WTC11 (cell line): ENCODE measurements around the gene SLC24A3. TPM values are rescaled to one million over a fixed set of nuclear protein-coding genes. Genes with fewer than 3 reads are reported as not detected.

Experiments used
- ATAC-seq: fragments of 200-7000 bp; cut with Tn5 transposase; 2 replicates; pipeline ENCODE4 v1.10.0; 2021; ENCODE audit warnings: mild to moderate bottlenecking, moderate library complexity
- CTCF ChIA-PET: fragments of 300-600 bp; sonication (Branson Sonifier 250); formaldehyde crosslinking; loops from one replicate; lab custom pipeline; 2021; ENCODE audit warnings: antibody characterized with exemption; lab: Charles Lee
- POLR2A ChIA-PET: fragments of 350-600 bp; sonication (Branson Sonifier 250); formaldehyde crosslinking; loops from one replicate; lab custom pipeline; 2021; ENCODE audit warnings: antibody characterized with exemption; lab: Charles Lee
- DNase-seq: peaks from one replicate; pipeline ENCODE4 v3.0.0; 2021; ENCODE audit warnings: low spot score
- H3K27ac Mint-ChIP-seq: 2 replicates; pipeline ENCODE4 v1.8.0; 2021; ENCODE audit warnings: mixed read lengths
- H3K27me3 Mint-ChIP-seq: 2 replicates; pipeline ENCODE4 v1.8.0; 2021; ENCODE audit warnings: low read depth, mild to moderate bottlenecking, moderate library complexity, mixed read lengths
- H3K36me3 Mint-ChIP-seq: 2 replicates; pipeline ENCODE4 v1.8.0; 2021; ENCODE audit warnings: mixed read lengths
- H3K4me1 Mint-ChIP-seq: 2 replicates; pipeline ENCODE4 v1.8.0; 2022; ENCODE audit warnings: mixed read lengths
- H3K4me3 Mint-ChIP-seq: 2 replicates; pipeline ENCODE4 v1.8.0; 2021; ENCODE audit warnings: mild to moderate bottlenecking, moderate library complexity, mixed read lengths
- H3K9me3 Mint-ChIP-seq: 2 replicates; pipeline ENCODE4 v1.8.0; 2021; ENCODE audit warnings: mixed read lengths
- ATF1 ChIP-seq: sonication (generic); formaldehyde crosslinking; IDR thresholded peaks from 2 replicates; pipeline ENCODE4 v1.8.1; 2023; ENCODE audit warnings: mild to moderate bottlenecking, moderate library complexity, missing genetic modification reagents
- CBFB ChIP-seq: sonication (generic); formaldehyde crosslinking; IDR thresholded peaks from 2 replicates; pipeline ENCODE4 v1.8.1; 2022; ENCODE audit warnings: mild to moderate bottlenecking, low read depth, missing genetic modification reagents
- ELF4 ChIP-seq: sonication (generic); formaldehyde crosslinking; IDR thresholded peaks from 2 replicates; pipeline ENCODE4 v1.8.1; 2022; ENCODE audit warnings: low read depth, mild to moderate bottlenecking, moderate library complexity, missing genetic modification reagents
- JUN ChIP-seq: sonication (generic); formaldehyde crosslinking; IDR thresholded peaks from 2 replicates; pipeline ENCODE4 v1.8.0; 2023; ENCODE audit warnings: mild to moderate bottlenecking, missing genetic modification reagents
- NFYB ChIP-seq: sonication (generic); formaldehyde crosslinking; conservative IDR thresholded peaks from 2 replicates; pipeline ENCODE4 v1.8.0; 2022; ENCODE audit warnings: low read depth, missing genetic modification reagents
- NR2C2 ChIP-seq: sonication (generic); formaldehyde crosslinking; IDR thresholded peaks from 2 replicates; pipeline ENCODE4 v1.8.0; 2022; ENCODE audit warnings: mild to moderate bottlenecking, missing genetic modification reagents
- SMAD3 ChIP-seq: sonication (generic); formaldehyde crosslinking; IDR thresholded peaks from 2 replicates; pipeline ENCODE4 v1.8.0; 2022; ENCODE audit warnings: missing genetic modification reagents, mild to moderate bottlenecking, borderline replicate concordance
- TCF7 ChIP-seq: sonication (generic); formaldehyde crosslinking; IDR thresholded peaks from 2 replicates; pipeline ENCODE4 v1.8.0; 2022; ENCODE audit warnings: mild to moderate bottlenecking, low read depth, missing genetic modification reagents, moderate library complexity
- TP53 ChIP-seq: sonication (generic); formaldehyde crosslinking; IDR thresholded peaks from 2 replicates; pipeline ENCODE4 v1.8.1; 2023; ENCODE audit warnings: mild to moderate bottlenecking, missing genetic modification reagents
- ZNF121 ChIP-seq: sonication (generic); formaldehyde crosslinking; IDR thresholded peaks from 2 replicates; pipeline ENCODE4 v1.8.0; 2023; ENCODE audit warnings: missing genetic modification reagents
- ZNF232 ChIP-seq: sonication (generic); formaldehyde crosslinking; IDR thresholded peaks from 2 replicates; pipeline ENCODE4 v1.8.0; 2022; ENCODE audit warnings: mild to moderate bottlenecking, missing genetic modification reagents
- ZNF423 ChIP-seq: fragments of 250-450 bp; sonication (Bioruptor Pico); IDR thresholded peaks from 2 replicates; pipeline ENCODE4 v2.1.2; 2022; ENCODE audit warnings: mild to moderate bottlenecking, moderate library complexity
- ZNF512 ChIP-seq: sonication (generic); formaldehyde crosslinking; IDR thresholded peaks from 2 replicates; pipeline ENCODE4 v1.8.1; 2022; ENCODE audit warnings: missing genetic modification reagents, borderline replicate concordance
- total RNA-seq: library from RNA; stranded (reverse); gene quantifications from 3 replicates; pipeline ENCODE4 v1.2.3, GENCODE V29; 2021
- TF ChIP-seq, protein P1 (sequence below): sonication (generic); formaldehyde crosslinking; IDR thresholded peaks from 2 replicates; pipeline ENCODE4 v1.8.1; 2023; ENCODE audit warnings: mild to moderate bottlenecking, missing genetic modification reagents, moderate library complexity
- TF ChIP-seq, protein P2 (sequence below): sonication (generic); formaldehyde crosslinking; IDR thresholded peaks from 2 replicates; pipeline ENCODE4 v1.8.0; 2022; ENCODE audit warnings: mild to moderate bottlenecking, missing genetic modification reagents
- TF ChIP-seq, protein P3 (sequence below): sonication (generic); formaldehyde crosslinking; IDR thresholded peaks from 2 replicates; pipeline ENCODE4 v1.8.1; 2023; ENCODE audit warnings: mild to moderate bottlenecking, missing genetic modification reagents, moderate library complexity
- TF ChIP-seq, protein P4 (sequence below): sonication (generic); formaldehyde crosslinking; IDR thresholded peaks from 2 replicates; pipeline ENCODE4 v1.8.1; 2022; ENCODE audit warnings: mild to moderate bottlenecking, missing genetic modification reagents, moderate library complexity, borderline replicate concordance
- TF ChIP-seq, protein P5 (sequence below): fragments of 250-450 bp; sonication (Bioruptor Pico); IDR thresholded peaks from 2 replicates; pipeline ENCODE4 v1.9.0; 2021; ENCODE audit warnings: mild to moderate bottlenecking, borderline replicate concordance
- TF ChIP-seq, protein P6 (sequence below): fragments of 250-450 bp; sonication (Bioruptor Pico); IDR thresholded peaks from 2 replicates; pipeline ENCODE4 v2.1.2; 2022; ENCODE audit warnings: mild to moderate bottlenecking, moderate library complexity

Gene SLC24A3
- total RNA-seq, 1 experiment from 2014 or later = 5.7 TPM

DNA sequence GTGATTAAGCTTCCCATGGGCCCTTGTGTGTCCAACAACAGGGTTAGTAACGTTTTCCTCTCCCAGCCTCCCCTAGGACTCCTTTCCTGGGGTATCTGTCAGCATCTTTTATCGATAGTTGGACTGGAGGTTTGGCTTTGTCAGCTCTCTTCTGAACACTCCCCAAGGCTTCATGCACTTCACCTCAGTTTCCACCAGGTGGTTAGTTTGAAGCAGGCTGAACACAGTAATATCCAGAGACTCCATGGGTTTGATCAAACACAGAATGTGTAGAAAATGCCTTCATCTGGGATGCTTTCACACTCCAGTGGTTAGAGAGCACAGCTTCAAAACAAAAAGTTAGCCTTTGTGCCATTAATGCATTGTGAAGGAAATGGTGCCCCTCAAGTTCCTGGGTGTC, 139.1 kb downstream of the SLC24A3 start:
- DNase-seq (no peak), ATAC-seq (no peak; the same call in 1 of the 2 replicates)
- no peak for TF ChIP-seq ATF1 (CRISPR knock-in tag)
- no peak for TF ChIP-seq JUN (CRISPR knock-in tag)
- TF ChIP-seq ZNF121 (CRISPR knock-in tag) = no peak
- TF ChIP-seq ZNF423 = no peak
- TF ChIP-seq, protein P1, sequence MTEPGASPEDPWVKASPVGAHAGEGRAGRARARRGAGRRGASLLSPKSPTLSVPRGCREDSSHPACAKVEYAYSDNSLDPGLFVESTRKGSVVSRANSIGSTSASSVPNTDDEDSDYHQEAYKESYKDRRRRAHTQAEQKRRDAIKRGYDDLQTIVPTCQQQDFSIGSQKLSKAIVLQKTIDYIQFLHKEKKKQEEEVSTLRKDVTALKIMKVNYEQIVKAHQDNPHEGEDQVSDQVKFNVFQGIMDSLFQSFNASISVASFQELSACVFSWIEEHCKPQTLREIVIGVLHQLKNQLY (CRISPR knock-in tag) = no peak
- TF ChIP-seq, protein P2, sequence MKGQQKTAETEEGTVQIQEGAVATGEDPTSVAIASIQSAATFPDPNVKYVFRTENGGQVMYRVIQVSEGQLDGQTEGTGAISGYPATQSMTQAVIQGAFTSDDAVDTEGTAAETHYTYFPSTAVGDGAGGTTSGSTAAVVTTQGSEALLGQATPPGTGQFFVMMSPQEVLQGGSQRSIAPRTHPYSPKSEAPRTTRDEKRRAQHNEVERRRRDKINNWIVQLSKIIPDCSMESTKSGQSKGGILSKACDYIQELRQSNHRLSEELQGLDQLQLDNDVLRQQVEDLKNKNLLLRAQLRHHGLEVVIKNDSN = no peak
- TF ChIP-seq, protein P3, sequence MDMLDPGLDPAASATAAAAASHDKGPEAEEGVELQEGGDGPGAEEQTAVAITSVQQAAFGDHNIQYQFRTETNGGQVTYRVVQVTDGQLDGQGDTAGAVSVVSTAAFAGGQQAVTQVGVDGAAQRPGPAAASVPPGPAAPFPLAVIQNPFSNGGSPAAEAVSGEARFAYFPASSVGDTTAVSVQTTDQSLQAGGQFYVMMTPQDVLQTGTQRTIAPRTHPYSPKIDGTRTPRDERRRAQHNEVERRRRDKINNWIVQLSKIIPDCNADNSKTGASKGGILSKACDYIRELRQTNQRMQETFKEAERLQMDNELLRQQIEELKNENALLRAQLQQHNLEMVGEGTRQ (CRISPR knock-in tag) = no peak
- no peak for TF ChIP-seq NR2C2
- TF ChIP-seq TCF7 (CRISPR knock-in tag) = no peak
- no peak for TF ChIP-seq CBFB (CRISPR knock-in tag)
- TF ChIP-seq ZNF512 = no peak
- TF ChIP-seq ELF4 (CRISPR knock-in tag) = no peak
- TF ChIP-seq, protein P4, sequence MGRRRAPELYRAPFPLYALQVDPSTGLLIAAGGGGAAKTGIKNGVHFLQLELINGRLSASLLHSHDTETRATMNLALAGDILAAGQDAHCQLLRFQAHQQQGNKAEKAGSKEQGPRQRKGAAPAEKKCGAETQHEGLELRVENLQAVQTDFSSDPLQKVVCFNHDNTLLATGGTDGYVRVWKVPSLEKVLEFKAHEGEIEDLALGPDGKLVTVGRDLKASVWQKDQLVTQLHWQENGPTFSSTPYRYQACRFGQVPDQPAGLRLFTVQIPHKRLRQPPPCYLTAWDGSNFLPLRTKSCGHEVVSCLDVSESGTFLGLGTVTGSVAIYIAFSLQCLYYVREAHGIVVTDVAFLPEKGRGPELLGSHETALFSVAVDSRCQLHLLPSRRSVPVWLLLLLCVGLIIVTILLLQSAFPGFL (CRISPR knock-in tag) = no peak
- TF ChIP-seq, protein P5, sequence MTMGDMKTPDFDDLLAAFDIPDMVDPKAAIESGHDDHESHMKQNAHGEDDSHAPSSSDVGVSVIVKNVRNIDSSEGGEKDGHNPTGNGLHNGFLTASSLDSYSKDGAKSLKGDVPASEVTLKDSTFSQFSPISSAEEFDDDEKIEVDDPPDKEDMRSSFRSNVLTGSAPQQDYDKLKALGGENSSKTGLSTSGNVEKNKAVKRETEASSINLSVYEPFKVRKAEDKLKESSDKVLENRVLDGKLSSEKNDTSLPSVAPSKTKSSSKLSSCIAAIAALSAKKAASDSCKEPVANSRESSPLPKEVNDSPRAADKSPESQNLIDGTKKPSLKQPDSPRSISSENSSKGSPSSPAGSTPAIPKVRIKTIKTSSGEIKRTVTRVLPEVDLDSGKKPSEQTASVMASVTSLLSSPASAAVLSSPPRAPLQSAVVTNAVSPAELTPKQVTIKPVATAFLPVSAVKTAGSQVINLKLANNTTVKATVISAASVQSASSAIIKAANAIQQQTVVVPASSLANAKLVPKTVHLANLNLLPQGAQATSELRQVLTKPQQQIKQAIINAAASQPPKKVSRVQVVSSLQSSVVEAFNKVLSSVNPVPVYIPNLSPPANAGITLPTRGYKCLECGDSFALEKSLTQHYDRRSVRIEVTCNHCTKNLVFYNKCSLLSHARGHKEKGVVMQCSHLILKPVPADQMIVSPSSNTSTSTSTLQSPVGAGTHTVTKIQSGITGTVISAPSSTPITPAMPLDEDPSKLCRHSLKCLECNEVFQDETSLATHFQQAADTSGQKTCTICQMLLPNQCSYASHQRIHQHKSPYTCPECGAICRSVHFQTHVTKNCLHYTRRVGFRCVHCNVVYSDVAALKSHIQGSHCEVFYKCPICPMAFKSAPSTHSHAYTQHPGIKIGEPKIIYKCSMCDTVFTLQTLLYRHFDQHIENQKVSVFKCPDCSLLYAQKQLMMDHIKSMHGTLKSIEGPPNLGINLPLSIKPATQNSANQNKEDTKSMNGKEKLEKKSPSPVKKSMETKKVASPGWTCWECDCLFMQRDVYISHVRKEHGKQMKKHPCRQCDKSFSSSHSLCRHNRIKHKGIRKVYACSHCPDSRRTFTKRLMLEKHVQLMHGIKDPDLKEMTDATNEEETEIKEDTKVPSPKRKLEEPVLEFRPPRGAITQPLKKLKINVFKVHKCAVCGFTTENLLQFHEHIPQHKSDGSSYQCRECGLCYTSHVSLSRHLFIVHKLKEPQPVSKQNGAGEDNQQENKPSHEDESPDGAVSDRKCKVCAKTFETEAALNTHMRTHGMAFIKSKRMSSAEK = no peak
- Mint-ChIP-seq H3K4me3 (no peak overlapping the region), H3K9me3 (no peaks in the 10 kb centered on the region), H3K27me3 (no peaks in the 10 kb centered on the region), H3K36me3 (no peaks in the 10 kb centered on the region), H3K4me1 (peaks cover 13% of the 10 kb centered on the region), H3K27ac (no peak overlapping the region)
- CTCF ChIA-PET = interaction anchor here (0.6 to 1.4 kb wide), 7 partner anchors 9 to 278 kb away, joined by 3 to 6 read pairs (median 5); no protein-coding TSS in a partner anchor
- POLR2A ChIA-PET = no interaction called here

DNA sequence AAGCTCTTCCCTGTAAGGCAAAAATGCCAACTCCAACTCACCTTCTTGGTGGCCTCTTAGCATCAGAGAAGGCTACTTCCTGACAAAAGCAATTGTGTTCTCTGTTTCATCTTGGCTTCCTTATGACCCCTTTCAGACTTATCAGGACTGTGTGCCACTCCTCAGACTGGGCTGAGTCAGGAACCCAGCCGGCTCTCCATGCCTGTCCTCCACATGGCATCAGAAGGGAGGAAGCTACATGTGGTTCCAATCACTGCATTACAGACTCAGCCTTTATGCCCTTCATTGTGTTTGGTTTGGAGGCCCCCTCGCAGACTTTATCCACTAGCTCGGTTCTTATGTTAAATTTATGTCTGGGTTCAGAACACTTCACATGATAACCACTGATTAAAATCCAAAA, 142.5 kb downstream of the SLC24A3 start:
- no peak overlapping the region for H3K27ac Mint-ChIP-seq
- no peaks in the 10 kb centered on the region for H3K36me3 Mint-ChIP-seq
- peaks cover 7% of the 10 kb centered on the region; the same call in 1 of the 2 replicates for H3K4me1 Mint-ChIP-seq
- no peak overlapping the region for H3K4me3 Mint-ChIP-seq
- ATAC-seq (no peak), DNase-seq (no peak)
- ChIA-PET CTCF (no interaction called here), POLR2A (no interaction called here)
- peaks cover 8% of the 10 kb centered on the region for H3K9me3 Mint-ChIP-seq
- no peaks in the 10 kb centered on the region for H3K27me3 Mint-ChIP-seq
- TF ChIP-seq, protein P5 = no peak
- TF ChIP-seq TP53 (CRISPR knock-in tag) = no peak
- no peak for TF ChIP-seq NFYB (CRISPR knock-in tag)
- TF ChIP-seq SMAD3 (CRISPR knock-in tag) = no peak
- TF ChIP-seq, protein P6, sequence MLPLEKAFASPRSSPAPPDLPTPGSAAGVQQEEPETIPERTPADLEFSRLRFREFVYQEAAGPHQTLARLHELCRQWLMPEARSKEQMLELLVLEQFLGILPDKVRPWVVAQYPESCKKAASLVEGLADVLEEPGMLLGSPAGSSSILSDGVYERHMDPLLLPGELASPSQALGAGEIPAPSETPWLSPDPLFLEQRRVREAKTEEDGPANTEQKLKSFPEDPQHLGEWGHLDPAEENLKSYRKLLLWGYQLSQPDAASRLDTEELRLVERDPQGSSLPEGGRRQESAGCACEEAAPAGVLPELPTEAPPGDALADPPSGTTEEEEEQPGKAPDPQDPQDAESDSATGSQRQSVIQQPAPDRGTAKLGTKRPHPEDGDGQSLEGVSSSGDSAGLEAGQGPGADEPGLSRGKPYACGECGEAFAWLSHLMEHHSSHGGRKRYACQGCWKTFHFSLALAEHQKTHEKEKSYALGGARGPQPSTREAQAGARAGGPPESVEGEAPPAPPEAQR (CRISPR knock-in tag) = no peak
- TF ChIP-seq ZNF232 (CRISPR knock-in tag) = no peak
